A673 (cell line): ENCODE data around the gene VPS50. TPM values are rescaled to one million over a fixed set of nuclear protein-coding genes. Genes with fewer than 3 reads are reported as not detected.

Experiments used
- BruUV-seq: library from RNA; stranded (reverse); fragments of 400-500 nt; replicated peaks from 2 replicates; lab custom pipeline; 2021; lab: Mats Ljungman, UMichigan
- CTCF ChIA-PET: fragments of 300-600 bp; sonication (Branson Sonifier 250); formaldehyde crosslinking; loops from one replicate; lab custom pipeline; 2022; ENCODE audit warnings: antibody characterized with exemption; lab: Charles Lee
- POLR2A ChIA-PET: fragments of 300-600 bp; sonication (Branson Sonifier 250); formaldehyde crosslinking; loops from one replicate; lab custom pipeline; 2022; ENCODE audit warnings: antibody characterized with exemption; ENCODE audit not compliant: low non-redundant PET; lab: Charles Lee
- DNase-seq: peaks from one replicate; pipeline ENCODE4 v3.0.0-alpha.2; 2015; ENCODE audit warnings: low spot score
- H3K27ac ChIP-seq: fragments of 200-600 bp; sonication (generic); 2 replicates; pipeline ENCODE4 v1.5.1; 2016; ENCODE audit warnings: mixed run types, low read depth, mild to moderate bottlenecking, mixed read lengths, antibody characterized with exemption, low read length; ENCODE audit not compliant: poor library complexity, severe bottlenecking
- H3K27me3 ChIP-seq: fragments of 200-600 bp; sonication (generic); replicated peaks from 2 replicates; pipeline ENCODE4 v1.6.1; 2017; ENCODE audit warnings: mixed run types, low read depth, mild to moderate bottlenecking, mixed read lengths, antibody characterized with exemption, low read length; ENCODE audit not compliant: insufficient read depth, poor library complexity
- H3K36me3 ChIP-seq: fragments of 200-600 bp; sonication (generic); 2 replicates; pipeline ENCODE4 v1.6.1; 2016; ENCODE audit warnings: mixed run types, mild to moderate bottlenecking, mixed read lengths, antibody characterized with exemption, low read length; ENCODE audit not compliant: insufficient read depth, poor library complexity, severe bottlenecking
- H3K4me1 ChIP-seq: fragments of 200-600 bp; sonication (generic); 2 replicates; pipeline ENCODE4 v1.6.1; 2017; ENCODE audit warnings: mixed run types, mild to moderate bottlenecking, mixed read lengths, antibody characterized with exemption, low read length; ENCODE audit not compliant: insufficient read depth, poor library complexity, severe bottlenecking
- H3K4me3 ChIP-seq: fragments of 200-600 bp; sonication (generic); 2 replicates; pipeline ENCODE4 v1.5.1; 2016; ENCODE audit warnings: low read depth, mixed run types, mild to moderate bottlenecking, mixed read lengths, low read length; ENCODE audit not compliant: poor library complexity, severe bottlenecking
- H3K9me3 ChIP-seq: fragments of 200-600 bp; sonication (generic); 2 replicates; pipeline ENCODE4 v1.6.1; 2016; ENCODE audit warnings: mixed run types, low read depth, mild to moderate bottlenecking, mixed read lengths, antibody characterized with exemption, low read length; ENCODE audit not compliant: poor library complexity, severe bottlenecking
- EZH2 ChIP-seq: fragments of 200-600 bp; sonication (generic); IDR thresholded peaks from 2 replicates; pipeline ENCODE4 v1.6.1; 2017; ENCODE audit warnings: borderline replicate concordance, low read depth, mild to moderate bottlenecking, mixed read lengths, antibody characterized with exemption, low read length; ENCODE audit not compliant: poor library complexity, severe bottlenecking
- intact Hi-C: fragments of 100-400 bp; cut with micrococcal nuclease; formaldehyde crosslinking; loops from one replicate; pipeline ENCODE4 v1.10.0; 2022; ENCODE audit not compliant: unreplicated experiment
- total RNA-seq: library from RNA; stranded (reverse); gene quantifications from 2 replicates; pipeline ENCODE4 v1.2.3, GENCODE V29; 2021
- TF ChIP-seq, protein P1 (sequence below): fragments of 300-800, 200-600 bp; sonication (generic); conservative IDR thresholded peaks from 2 replicates; pipeline ENCODE4 v1.5.1; 2017; ENCODE audit warnings: low read depth, mild to moderate bottlenecking, antibody characterized with exemption, low read length, moderate library complexity, mixed read lengths

Gene VPS50
- total RNA-seq, 1 experiment from 2014 or later: 19.0 TPM

DNA sequence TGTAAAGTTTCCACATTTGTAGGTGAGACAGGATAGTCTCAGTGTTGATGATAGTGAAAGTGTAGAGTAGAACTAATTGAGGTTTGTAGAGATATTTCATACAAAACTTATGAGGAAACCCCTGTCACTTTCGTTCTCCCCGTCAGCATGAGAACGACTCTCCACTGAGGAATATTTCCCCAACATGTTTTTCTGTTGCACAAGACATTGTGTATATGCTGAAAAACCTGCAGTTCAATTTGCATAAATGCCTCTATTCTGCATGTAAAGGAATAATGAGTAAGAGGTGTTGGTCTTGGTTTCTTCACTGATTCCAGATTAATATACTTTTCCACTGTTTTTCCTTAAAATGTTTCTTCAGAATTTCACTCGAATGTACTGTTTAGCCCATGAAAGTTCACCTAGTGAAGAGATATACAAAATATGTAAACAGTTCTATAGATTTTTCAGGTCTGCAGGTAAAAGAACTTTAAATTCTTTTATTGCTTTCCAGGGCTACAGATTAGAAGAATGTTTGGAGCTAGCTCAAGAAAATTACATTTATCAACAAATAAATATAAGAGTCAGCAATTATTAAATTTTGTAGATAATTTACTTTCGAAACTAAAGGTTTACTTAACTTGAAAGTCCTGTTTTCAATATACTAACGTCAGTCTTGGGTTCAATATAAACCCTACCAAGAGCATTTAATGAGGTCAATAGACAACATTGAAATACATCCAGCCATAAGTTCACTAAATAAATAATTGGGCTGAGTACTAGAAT lies 43.1 kb upstream of the VPS50 start:
- Histone ChIP-seq H3K27ac (no peak overlapping the region), H3K4me3 (no peak overlapping the region), H3K27me3 (peaks cover 69% of the 10 kb centered on the region), H3K9me3 (no peaks in the 10 kb centered on the region), H3K36me3 (no peaks in the 10 kb centered on the region), H3K4me1 (no peaks in the 10 kb centered on the region)
- TF ChIP-seq EZH2: no peak
- TF ChIP-seq, protein P1, sequence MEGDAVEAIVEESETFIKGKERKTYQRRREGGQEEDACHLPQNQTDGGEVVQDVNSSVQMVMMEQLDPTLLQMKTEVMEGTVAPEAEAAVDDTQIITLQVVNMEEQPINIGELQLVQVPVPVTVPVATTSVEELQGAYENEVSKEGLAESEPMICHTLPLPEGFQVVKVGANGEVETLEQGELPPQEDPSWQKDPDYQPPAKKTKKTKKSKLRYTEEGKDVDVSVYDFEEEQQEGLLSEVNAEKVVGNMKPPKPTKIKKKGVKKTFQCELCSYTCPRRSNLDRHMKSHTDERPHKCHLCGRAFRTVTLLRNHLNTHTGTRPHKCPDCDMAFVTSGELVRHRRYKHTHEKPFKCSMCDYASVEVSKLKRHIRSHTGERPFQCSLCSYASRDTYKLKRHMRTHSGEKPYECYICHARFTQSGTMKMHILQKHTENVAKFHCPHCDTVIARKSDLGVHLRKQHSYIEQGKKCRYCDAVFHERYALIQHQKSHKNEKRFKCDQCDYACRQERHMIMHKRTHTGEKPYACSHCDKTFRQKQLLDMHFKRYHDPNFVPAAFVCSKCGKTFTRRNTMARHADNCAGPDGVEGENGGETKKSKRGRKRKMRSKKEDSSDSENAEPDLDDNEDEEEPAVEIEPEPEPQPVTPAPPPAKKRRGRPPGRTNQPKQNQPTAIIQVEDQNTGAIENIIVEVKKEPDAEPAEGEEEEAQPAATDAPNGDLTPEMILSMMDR: no peak
- BruUV-seq: no TSS peak
- ChIA-PET CTCF (no interaction called here), POLR2A (no interaction called here)
- intact Hi-C loops: no loop called here
- no peak for DNase-seq

DNA sequence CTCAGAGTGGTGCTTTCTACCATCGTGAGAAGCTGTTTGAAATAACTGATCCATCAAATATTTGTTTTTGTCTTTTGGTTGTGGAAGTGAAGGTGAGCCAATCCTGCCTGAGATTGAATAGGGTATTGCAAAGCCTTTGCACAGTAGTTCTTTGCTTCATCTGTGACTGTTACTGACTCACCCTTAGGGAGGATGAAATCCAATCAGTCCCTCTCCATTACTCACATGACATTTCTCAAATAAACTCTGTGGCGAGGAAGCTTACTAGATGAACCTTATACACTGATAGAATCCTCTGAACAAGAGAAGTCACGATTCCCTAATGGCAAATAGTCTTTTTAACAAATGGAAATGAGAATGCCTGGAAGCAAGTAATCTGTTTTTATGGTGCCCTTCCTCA lies 37.8 kb upstream of the VPS50 start:
- H3K27ac ChIP-seq: no peak overlapping the region
- H3K9me3 ChIP-seq: no peaks in the 10 kb centered on the region
- peaks cover 62% of the 10 kb centered on the region for H3K27me3 ChIP-seq
- H3K36me3 ChIP-seq: no peaks in the 10 kb centered on the region
- H3K4me1 ChIP-seq: no peaks in the 10 kb centered on the region
- ChIA-PET CTCF (no interaction called here), POLR2A (no interaction called here)
- no TSS peak for BruUV-seq
- intact Hi-C loops: no loop called here
- no peak for DNase-seq
- no peak overlapping the region for H3K4me3 ChIP-seq
- no peak for TF ChIP-seq EZH2

DNA sequence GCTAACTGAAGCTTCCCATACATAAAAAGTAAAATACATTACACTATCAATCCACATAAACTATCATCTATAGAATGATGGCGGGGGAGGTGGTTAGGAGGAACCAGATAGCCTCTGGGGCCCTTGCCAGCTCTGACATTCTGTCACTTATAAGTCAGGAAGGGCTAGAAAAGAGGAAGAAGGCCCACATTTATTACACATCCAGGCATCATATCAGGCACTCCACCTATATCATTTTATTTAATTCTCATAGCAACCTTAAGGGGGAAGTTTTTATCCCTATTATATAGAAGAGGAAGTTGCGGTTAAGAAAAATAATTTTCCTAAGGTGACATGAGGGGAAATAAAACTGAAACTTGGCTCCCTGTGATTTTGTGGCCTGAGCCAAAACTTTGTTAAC lies 35.8 kb upstream of the VPS50 start:
- TF ChIP-seq, protein P1: no peak
- no peak for TF ChIP-seq EZH2
- no peak overlapping the region for H3K27ac ChIP-seq
- no peaks in the 10 kb centered on the region for H3K4me1 ChIP-seq
- no TSS peak for BruUV-seq
- DNase-seq: no peak
- CTCF ChIA-PET: no interaction called here
- H3K4me3 ChIP-seq: no peak overlapping the region
- no peaks in the 10 kb centered on the region for H3K36me3 ChIP-seq
- no peaks in the 10 kb centered on the region for H3K9me3 ChIP-seq
- POLR2A ChIA-PET: no interaction called here
- peaks cover 58% of the 10 kb centered on the region for H3K27me3 ChIP-seq
- intact Hi-C loops: no loop called here

DNA sequence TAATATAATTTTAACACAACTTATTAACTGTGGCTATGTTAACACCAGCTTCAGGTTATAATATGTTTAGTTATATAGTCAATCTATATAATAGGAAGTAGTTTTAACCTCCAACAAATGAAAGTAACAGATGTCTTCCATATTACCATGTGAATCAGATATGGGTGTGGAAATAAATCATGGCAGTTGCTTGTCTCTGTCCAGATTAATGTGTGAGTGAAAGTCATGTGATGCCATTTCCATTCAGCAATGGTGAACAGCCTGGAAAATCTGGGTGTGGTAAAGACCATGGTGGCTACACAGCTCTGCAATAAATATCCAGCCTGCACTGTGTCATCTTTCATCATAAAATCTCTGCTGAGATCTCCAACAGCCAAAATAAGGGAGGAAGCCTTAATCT lies 33.7 kb upstream of the VPS50 start:
- POLR2A ChIA-PET: no interaction called here
- intact Hi-C loops: no loop called here
- Histone ChIP-seq H3K27me3 (peaks cover 58% of the 10 kb centered on the region), H3K4me3 (no peak overlapping the region), H3K27ac (no peak overlapping the region), H3K9me3 (no peaks in the 10 kb centered on the region), H3K4me1 (no peaks in the 10 kb centered on the region), H3K36me3 (no peaks in the 10 kb centered on the region)
- no peak for DNase-seq
- CTCF ChIA-PET: no interaction called here
- TF ChIP-seq, protein P1: no peak
- TF ChIP-seq EZH2: no peak
- BruUV-seq: no TSS peak
